Stimulated activated CD4-positive, alpha-beta T cell treated with anti-CD3 and anti-CD28 coated beads, Interleukin-1b, Interleukin-23, amount 100 ng/mL, for 1 hour (primary cell): Measurements from ENCODE around the gene LAMA4.

Experiments used
- DNase-seq, 2 donors: peaks; one replicate each; pipeline ENCODE4 v3.0.0-alpha.2; 2020; ENCODE audit warnings: low read depth in 2 of 2

Gene LAMA4

DNA sequence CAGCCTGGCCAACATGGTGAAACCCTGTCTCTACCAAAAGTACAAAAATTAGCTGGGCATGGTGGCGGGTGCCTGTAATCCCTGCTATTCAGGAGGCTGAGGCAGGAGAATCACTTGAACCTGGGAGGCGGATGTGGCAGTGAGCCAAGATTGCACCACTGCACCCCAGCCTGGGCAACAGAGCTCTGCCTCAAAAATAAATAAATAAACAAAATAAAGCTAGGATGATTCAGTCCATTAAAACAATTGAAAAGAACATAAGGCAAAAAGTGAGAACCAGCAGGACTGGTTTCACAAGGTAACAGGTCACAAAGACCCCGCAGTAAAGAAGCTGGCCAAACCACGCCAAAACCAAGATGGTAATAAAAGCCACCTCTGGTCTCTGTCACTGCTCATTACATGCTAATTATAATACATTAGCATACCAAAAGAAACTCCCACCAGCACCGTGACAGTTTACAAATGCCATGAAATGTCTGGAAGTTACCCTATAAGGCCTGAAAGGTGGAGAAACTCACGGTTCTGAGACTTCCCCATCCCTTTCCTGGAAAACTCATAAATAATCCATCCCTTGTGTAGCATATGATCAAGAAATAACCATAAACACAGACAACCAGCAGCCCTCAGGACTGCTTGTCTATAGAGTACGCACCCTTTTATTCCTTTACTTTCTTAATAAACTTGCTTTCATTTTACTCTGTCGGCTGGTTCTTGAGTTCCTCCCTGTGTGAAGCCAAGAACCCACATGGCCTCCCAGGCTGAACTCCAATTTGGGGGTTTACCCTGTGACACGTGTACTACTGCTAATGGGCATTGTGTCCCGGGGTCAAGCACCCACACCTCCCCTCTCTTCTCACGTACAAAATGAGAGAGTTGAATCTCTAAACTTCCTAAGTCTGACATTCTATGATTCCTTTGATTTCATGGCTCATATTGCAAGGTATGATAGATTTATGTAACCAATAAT lies 10.2 kb downstream of the LAMA4 start:
- DNase-seq, result no peak

GRCh38 chr6:112241820-112242429 lies 12.4 kb downstream of the LAMA4 start:
- no peak for DNase-seq

- DNase-seq, result no peak
Measured at GRCh38 chr6:112237595-112237994, 16.8 kb downstream of the LAMA4 start.

DNA sequence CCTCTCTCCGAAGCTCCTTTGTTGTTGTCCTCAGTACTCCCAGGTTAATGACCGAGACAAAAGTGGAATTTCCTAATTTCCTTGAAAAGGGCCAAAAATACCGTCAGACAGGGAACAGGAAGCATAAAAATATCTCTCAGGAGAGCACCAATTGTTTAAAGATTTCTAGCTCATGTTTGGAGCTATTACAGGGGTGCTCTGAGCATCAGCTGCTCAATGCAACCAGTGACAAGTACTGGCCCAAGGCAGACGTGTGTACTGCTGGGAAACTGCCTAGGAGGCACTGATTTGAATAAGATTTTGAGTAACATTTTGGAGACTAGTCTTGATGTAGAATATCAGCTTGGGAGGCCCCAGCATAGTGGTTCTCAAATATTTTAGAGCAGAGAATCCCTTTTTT lies 17.3 kb downstream of the LAMA4 start:
- DNase-seq, result no peak

- no peak for DNase-seq
Measured at GRCh38 chr6:112235956-112236355, 18.4 kb downstream of the LAMA4 start.

GRCh38 chr6:112234601-112235000 lies 19.8 kb downstream of the LAMA4 start:
- DNase-seq, result no peak

DNA sequence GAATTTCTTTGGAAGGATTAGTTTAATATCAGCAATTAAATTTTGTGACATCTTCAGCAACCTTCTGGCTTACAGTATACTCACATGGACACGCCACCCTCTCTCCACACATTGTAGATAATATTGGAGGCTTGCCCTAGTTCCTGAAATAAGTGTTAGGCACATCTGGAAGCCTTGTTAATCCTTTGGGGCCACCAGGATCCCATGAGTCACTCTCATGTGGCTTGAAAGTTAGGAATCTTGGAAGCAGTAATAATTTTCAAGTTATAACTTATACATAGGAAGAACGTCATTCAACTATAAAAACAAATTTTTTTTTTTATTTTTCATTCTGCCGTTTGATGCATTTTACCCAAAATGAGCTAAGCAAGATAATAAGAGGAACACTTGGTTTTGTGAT lies 20.5 kb downstream of the LAMA4 start:
- no peak for DNase-seq

DNA sequence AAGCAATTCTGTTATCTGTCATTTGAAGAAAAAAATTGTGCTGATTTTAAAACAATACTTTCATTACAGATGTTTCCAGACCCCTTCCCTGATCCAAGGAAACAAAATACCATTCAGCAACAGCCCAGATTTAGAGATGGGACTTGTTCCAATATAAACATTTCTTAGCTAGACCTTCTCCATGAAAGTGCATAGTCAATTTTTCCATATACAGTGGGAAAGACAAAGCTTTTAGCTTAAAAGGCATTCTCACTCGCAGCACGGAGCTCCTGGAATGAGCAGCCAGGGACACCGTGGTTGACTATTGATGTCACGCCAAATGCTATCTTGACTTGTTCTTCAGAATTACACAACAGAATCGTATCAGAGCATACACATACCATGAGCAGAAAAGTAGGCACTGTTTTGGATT lies 21.5 kb downstream of the LAMA4 start:
- no peak for DNase-seq

GRCh38 chr6:112231594-112232060 lies 22.7 kb downstream of the LAMA4 start:
- DNase-seq, result no peak

GRCh38 chr6:112231164-112231563 lies 23.2 kb downstream of the LAMA4 start:
- no peak for DNase-seq

DNA sequence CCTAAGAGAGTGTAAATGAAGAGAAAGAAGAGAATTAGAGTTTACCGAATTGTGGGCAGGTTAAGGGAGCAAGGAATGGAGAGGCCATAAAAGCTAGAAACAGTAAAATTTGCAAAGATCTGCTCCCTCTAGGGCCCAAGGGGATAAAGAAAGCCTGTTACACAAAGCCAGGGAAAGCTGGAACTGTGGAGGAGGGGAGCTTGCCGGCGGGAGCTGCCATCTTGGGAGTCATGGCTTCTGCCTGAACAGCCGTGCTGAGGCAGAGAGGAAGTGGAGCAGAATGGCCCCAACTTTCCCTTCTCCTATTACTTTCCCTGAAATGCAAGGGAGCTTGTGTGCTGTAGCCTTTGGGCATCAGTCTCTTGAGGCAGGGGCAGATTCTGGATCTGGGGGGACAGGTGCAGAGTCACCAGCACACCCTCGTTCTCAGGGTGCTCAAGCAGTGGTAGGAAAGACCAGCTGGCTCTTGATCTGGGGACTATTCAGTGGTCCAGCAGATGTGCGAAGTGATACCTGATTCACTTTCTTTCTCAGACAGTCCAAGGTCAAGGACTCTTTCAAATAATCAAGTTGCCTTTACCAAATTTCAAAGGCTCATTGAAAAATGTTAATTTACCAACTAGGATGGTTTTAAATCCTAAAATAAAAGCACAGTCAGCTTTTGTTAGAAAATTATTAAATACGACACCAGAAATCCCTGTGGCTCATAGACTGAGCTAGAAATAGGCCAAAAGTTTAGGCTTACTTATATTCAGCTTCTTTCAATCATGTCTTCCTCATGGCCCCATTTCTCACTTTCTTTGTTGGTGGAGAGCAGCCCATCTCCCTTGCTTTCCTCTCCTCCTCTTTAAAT lies 25.7 kb downstream of the LAMA4 start:
- DNase-seq, result no peak

DNA sequence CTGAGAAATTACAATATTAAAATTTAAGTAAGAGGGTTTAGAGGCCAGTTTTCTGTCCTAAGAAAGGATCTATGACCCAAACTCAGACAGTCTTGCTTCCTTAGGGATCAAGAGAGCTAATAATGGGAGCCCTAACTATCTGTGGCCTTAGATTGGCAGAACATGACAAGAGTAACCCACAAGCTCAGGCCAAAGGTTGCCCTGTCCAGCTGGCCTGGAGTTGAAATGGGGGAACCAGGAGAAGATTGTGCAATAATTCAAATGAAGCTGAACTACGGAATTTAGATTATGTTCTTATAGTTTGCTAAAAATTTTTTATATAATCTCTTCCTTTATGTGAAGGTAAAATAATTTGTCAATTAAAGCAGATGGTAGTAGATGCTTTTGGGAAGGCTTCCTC lies 26.4 kb downstream of the LAMA4 start:
- DNase-seq, result no peak

DNA sequence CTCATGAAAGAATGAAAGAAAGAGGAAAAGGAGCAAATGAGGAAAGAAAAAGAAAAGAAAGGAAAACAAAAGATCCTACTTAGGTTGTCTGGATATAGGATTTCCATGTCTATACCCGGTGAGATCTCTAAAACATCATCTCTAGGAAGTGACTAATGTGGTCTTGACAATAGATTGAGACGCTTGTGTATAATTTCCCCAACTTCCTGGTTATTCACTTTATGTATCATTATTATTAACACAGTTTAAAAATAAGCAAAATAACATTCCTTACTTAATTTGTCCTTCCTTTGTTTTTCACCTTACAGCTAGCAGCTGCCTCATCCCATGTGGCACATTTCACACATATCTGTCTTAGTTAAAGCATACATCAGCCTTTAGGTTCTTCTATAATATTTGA lies 27.0 kb downstream of the LAMA4 start:
- DNase-seq, result no peak

DNA sequence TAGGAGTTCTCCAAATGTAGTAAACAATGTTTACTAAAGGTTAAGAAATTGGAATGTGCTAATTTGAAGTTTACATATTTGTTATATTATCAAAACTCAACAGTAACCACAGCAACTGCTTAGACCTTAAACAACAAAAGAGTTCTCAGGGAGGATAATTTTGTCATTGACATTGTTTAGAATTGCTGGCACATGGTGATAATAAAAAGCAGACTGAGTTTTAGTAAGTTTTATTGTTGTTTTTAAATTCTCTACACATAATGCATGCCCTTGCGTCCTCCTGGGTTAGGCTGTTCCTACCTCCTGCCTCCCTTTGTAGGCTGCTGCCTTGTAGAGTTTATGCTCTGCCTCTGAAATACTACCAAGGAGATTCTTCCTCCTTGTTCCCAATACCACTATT lies 28.7 kb downstream of the LAMA4 start:
- no peak for DNase-seq

- no peak for DNase-seq
Measured at GRCh38 chr6:112224088-112224487, 30.3 kb downstream of the LAMA4 start.

DNA sequence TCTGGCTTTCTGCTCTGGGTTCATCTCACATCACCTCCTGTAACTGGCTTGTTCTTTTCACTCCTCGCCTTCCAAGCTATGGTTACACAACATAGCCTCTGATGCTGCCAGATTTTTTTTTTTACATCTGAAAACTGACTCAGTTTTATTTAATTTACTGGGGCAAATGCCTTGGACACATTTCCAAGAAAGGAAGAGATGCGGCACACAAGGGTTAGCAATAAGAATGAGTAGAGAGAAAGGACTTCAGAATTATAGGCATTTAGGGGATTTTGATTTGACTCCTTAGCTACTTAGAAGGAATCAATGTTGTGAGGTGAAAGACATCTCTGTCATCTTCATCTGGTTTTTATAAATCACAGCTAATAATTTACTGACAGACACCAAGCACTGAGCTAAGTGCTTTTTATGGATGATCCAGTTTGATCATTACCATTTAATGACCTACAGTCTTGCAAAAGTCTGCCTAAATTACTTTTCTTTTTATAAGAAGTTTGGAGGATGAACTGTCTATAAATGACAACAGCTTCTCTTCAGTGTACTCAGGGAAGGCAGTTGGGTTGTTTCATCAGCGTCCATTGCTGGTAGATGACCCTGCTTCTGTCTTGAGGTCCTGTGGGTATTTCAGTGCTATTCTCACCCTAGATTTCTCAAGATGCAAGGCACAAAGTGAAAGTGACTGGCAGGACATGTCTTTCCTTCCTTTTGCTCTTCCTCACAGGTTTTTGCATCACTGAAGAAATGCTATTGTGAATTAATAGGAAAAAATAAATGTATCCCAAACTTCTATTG lies 31.1 kb downstream of the LAMA4 start:
- DNase-seq, result no peak

- no peak for DNase-seq
Measured at GRCh38 chr6:112221981-112222852, 32.1 kb downstream of the LAMA4 start.

GRCh38 chr6:112221561-112221960 lies 32.8 kb downstream of the LAMA4 start:
- DNase-seq, result no peak

DNA sequence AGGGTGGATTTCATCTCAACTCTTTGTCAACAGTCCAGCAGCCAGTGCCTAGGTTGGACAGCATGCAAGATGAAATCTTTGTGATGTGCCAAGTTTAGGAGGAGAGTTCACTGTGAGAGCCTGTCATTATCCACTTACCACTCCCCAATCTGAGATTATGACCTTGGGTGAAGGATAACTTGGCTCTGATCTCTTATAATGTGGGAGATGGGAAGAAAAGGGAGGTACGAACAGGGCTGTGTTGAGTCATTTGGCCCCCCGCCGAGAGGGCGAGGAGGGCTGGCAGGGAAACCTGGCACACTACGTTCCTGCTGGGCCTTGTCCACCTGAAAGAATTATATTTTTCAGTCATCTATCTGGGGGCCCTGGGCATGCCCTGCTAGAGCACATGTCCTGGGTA lies 35.8 kb downstream of the LAMA4 start:
- DNase-seq, result no peak
